ENCODE measurements around the gene EHMT1. TPM values are rescaled to one million over a fixed set of nuclear protein-coding genes. Genes with fewer than 3 reads are reported as not detected.
A peak's percentile ranks its signal among the peaks of the same experiment; 100 is the strongest.

EHMT1 gene
- total RNA-seq, 1 experiment from 2014 or later, result 112 TPM

- Histone ChIP-seq H2BK5ac (ENCODE audit: insufficient read length, low read length) (no peak overlapping the region), H3K4me1 (ENCODE audit: insufficient read depth, low read length) (no peaks in the 10 kb centered on the region; the same call in 1 of the 2 replicates), H3K23ac (ENCODE audit: insufficient read length, low read depth, low read length) (no peak overlapping the region), H4K91ac (ENCODE audit: insufficient read length, low read depth, low read length) (no peak overlapping the region), H2BK12ac (ENCODE audit: insufficient read length, low read depth, low read length) (no peak overlapping the region), H2BK120ac (ENCODE audit: low read depth, low read length, poor library complexity, severe bottlenecking) (no peak overlapping the region), H3T11ph (ENCODE audit: low read length) (no peak overlapping the region), H4K5ac (ENCODE audit: insufficient read length, low read depth, low read length) (no peak overlapping the region), H3K4ac (ENCODE audit: low read depth, low read length) (no peak overlapping the region), H4K8ac (replicated peaks; ENCODE audit: insufficient read length, low read depth, low read length) (no peak overlapping the region), H2AK5ac (ENCODE audit: insufficient read length, low read length) (no peak overlapping the region), H2BK15ac (ENCODE audit: low read depth, low read length) (no peak overlapping the region), H2AFZ (ENCODE audit: low read length) (no peak overlapping the region), H3K56ac (ENCODE audit: insufficient read length, low read depth, low read length) (no peak overlapping the region), H3K79me1 (ENCODE audit: insufficient read depth, low read depth, low read length, poor library complexity, severe bottlenecking) (peaks cover 20% of the 10 kb centered on the region), H3K27me3 (ENCODE audit: insufficient read depth, low read length) (no peaks in the 10 kb centered on the region), H3K4me2 (ENCODE audit: insufficient read depth, insufficient read length, low read length) (no peak overlapping the region), H4K20me1 (ENCODE audit: control insufficient read depth, insufficient read depth, insufficient read length) (no peaks in the 10 kb centered on the region), H3K27ac (ENCODE audit: insufficient read length, low read depth, low read length) (no peak overlapping the region), H2BK20ac (ENCODE audit: low read depth, low read length, poor library complexity, severe bottlenecking) (no peak overlapping the region), H3K18ac (ENCODE audit: insufficient read length, low read depth, low read length) (no peak overlapping the region), H3K9ac (ENCODE audit: extremely low read depth, insufficient read length, low read length) (no peak overlapping the region), H3K9me3 (ENCODE audit: control insufficient read depth, low read depth, low read length) (no peaks in the 10 kb centered on the region), H3K79me2 (ENCODE audit: insufficient read depth, low read length) (peaks cover 43% of the 10 kb centered on the region; the same call in 1 of the 2 replicates), H3K23me2 (ENCODE audit: insufficient read length, low read depth, low read length, poor library complexity, severe bottlenecking) (no peaks in the 10 kb centered on the region), H3K14ac (ENCODE audit: insufficient read depth, low read length) (no peak overlapping the region)
- WGBS (ENCODE audit: extremely low coverage, insufficient read length, low lambda C conversion rate), result no CpG with 5 or more reads among the region's 15 CpGs
- Mint-ChIP-seq H3K4me1 (peaks cover 11 to 18% of the 10 kb centered on the region in 2 experiments), H3K36me3 (ENCODE audit: insufficient read depth in 1 of 3, low read depth in 3 of 3) (peaks cover 7 to 43% (median 23%) of the 10 kb centered on the region in 3 experiments; a peak in 6 of 7 replicates), H3K27ac (peak overlapping the region; percentile 38 to 79 (median 76); a peak in 5 of 7 replicates), H3K27me3 (ENCODE audit: low read depth) (no peaks in the 10 kb centered on the region), H3K4me3 (no peak overlapping the region), H3K9me3 (no peaks in the 10 kb centered on the region)
- no peak for TF ChIP-seq CTCF (conservative IDR thresholded peaks at IDR 0.05)
- no peak for DNase-seq
These were observed 28.4 kb downstream of the EHMT1 start for GRCh38 chr9:137647096-137647714.

Measured in H9 (cell line).